Measurements from ENCODE around the gene ITIH5. TPM values are rescaled to one million over a fixed set of nuclear protein-coding genes. Genes with fewer than 3 reads are reported as not detected.

The ITIH5 gene
- total RNA-seq, 4 donors from 2014 or later, result 24.9 to 68.1 (median 39.0) TPM

- Histone ChIP-seq H3K9me3 (peaks cover 0 to 4% (median 2%) of the 10 kb centered on the region in 4 donors), H3K4me3 (no peak overlapping the region), H3K36me3 (no peaks in the 10 kb centered on the region), H3K27me3 (no peaks in the 10 kb centered on the region), H3K27ac (replicated peaks in 1 of 4) (no peak overlapping the region), H3K4me1 (no peaks in the 10 kb centered on the region)
- 63% methylated on average over 6 of the region's 6 CpGs for WGBS
- DNase-seq (ENCODE audit: extremely low spot score), result no peak
- intact Hi-C loops (cut with DNase I), result no loop called here
- TF ChIP-seq POLR2AphosphoS5 (IDR thresholded peaks at IDR 0.05), result no peak
- TF ChIP-seq CTCF (IDR thresholded peaks at IDR 0.05), result no peak
- TF ChIP-seq POLR2A (IDR thresholded peaks at IDR 0.05; ENCODE audit: low read depth), result no peak
- TF ChIP-seq EP300 (IDR thresholded peaks at IDR 0.05), result no peak
Observed at GRCh38 chr10:7511612-7512011, 155.2 kb downstream of the ITIH5 start.

Other genes starting within 250 kb of the ITIH5 start
- not detected for gene ITIH2, start 36.4 kb upstream of the ITIH5 start, total RNA-seq
- gene KIN, start 121.0 kb upstream of the ITIH5 start, total RNA-seq, result 1 to 10 TPM; 3.1 to 8.3 (median 6.1) TPM
- gene ATP5F1C, start 121.2 kb upstream of the ITIH5 start, total RNA-seq, result 100 to 1,000 TPM; 220 to 321 (median 258) TPM
- gene TAF3, start 151.5 kb upstream of the ITIH5 start, total RNA-seq, result 10 to 100 TPM in 3 of 4 donors, 1 to 10 TPM in 1; 8.8 to 11.2 (median 10.7) TPM